ENCODE results near the gene ZFYVE28.

- no peak for TF ChIP-seq EZH2 (IDR thresholded peaks at IDR 0.05; ENCODE audit: borderline replicate concordance, insufficient read depth, low read depth, low read length, poor library complexity, severe bottlenecking)
- no peak for TF ChIP-seq CTCF (IDR thresholded peaks at IDR 0.05)
Observed at GRCh38 chr4:2334826-2335728, 83.4 kb downstream of the ZFYVE28 start.

Measured in B cell (primary cell).